HG03432 (cell line): Measurements from ENCODE around the gene C1QTNF6.
A peak's percentile ranks its signal among the peaks of the same experiment; 100 is the strongest.

Source experiments
- ATAC-seq: cut with Tn5 transposase; IDR thresholded peaks from one replicate; pipeline ENCODE4 v1.9.1; 2021; ENCODE audit warnings: mild to moderate bottlenecking, moderate library complexity; ENCODE audit not compliant: unreplicated experiment

C1QTNF6 gene

DNA sequence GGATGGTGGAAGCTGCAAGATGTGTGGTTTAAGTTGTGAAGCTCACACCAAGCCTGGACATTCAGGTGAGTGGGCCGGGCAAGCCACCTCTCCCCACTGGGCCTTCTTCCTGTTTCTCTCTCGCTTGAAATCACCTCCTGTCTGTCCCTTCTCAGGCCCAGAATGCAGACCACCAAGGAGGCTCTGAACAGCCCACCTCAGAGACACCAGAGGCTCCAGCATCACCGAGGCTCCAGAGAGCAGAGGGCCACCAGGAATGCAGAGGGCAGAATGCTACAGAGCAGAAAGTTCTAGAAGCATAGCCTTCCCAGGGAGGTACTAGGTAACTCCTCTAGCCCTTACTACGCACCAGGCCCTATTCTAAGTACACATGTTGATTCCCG lies 23.6 kb downstream of the C1QTNF6 start:
- ATAC-seq = no peak

DNA sequence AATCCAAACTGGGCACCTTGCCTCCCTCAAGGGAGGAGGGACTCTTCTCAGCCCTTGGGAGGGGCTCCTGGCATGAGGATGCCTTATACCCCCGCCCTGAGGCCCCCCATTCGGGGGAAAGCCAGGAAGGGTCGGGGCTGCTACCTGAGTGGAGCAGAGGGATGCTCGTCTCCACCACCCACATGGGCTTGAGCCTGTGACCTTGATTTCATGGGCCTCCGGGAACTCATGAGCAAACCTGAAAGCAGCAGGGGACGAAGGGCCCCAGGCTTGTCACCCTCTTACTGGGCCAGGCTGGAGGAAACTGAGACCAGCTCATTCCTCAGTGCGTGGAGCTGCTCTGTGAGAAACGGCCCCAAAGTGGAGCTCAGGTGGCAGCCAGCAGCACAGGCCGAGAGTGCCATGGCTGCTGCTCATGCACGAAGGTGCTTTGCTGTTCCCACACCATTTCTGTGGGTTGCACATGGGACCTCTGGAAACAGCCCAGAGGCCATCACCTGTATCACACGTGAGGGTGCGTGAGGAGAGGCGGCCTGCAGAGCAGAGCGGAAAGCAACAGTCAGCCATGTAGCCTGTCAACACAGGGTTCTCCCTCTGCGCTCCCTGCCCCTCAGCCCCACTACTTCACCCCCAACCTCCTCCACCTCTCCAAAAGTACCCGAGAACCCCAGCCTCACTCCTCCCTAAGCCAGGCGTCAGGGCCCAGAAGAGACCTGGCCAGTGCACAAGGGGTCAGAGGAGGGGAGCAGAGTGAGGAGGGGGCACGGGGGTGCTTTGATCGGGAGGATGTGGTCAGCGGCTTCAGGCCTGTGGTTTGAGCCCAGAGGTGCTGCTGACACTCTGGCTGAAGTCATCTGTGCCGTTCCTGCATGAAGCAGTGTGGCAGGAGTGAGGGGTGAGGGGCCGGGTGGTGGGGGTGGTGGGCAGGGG lies 24.2 kb downstream of the C1QTNF6 start:
- ATAC-seq = peak; percentile 38

DNA sequence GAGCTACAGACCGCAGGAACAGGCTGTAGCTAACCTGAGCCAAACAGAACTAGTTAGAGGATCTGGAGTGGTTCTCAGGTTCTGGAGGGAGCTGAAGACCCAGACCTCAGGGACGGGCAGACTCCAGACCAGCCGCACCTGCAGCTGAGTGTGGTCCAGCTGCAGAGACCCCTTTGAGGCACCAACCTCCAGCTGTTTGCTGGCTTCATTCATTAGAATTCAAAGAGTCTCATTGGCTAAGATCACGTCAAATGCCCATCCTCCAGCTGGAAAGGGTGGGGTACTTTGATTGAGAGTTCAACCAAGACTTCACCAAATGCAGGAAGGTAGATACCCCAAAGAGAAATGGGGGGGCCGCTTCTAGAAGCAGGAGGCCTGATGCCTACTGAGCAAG lies 25.0 kb downstream of the C1QTNF6 start:
- no peak for ATAC-seq

DNA sequence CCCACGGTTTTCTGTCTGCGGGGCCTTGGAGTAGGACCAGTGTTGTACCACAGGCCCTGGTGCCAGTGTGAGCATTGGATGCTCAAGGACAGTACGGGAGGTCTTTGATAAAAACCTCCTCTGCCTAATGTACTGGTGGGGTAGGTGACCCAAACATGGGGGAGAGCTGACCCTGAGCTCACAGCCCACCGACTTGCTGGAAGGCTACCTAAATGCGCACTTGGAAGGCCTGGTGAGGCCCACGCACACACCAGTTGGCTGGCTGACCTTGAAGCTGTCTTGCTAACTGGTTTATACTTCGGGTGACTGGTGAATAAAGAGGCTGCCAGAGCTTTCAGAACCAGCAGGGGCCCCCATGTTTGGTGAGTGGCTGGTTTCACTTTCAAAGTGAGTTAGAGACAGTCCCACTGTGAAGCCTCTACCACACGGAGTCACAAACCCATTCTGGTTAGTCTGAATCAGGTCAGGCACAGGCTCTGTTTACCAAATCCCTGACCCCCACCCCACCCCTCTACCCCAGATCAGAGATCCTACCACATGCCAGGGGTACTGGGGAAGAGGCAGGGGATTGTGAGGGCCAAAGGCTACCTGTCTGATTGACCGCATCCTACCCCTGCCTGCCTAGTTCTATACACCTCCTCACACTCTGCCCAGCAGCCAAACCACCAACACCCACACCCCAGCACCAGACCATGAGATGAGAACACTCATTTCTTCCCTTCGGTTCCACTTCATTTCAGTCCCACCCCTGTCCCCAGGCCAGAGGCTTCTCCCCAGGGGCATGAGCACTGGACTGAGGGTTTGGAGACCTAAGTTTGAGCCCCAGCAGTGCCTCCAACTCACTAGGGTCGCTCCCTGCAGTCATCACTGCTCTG lies 25.6 kb downstream of the C1QTNF6 start:
- peak; percentile 57 for ATAC-seq

GRCh38 chr22:37161443-37161842 lies 26.6 kb downstream of the C1QTNF6 start:
- ATAC-seq = no peak

DNA sequence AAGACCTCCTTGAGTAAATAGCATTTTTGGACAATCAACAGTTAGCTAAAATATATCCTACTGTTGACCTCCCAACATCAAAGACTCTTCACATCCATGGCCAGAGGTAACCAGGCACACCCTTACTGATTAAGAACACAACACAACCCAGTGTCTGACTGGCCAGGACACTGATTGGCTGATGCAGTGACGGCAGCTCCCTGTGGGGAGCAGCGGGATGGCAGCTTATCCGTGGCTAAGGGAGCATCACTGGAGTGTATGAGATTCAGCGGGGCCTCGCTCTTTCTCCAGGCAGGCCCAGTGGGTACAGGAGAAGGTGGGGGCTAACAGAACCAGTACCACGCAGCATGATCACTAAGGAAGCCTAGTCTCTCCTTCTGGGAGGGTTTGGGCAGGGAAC lies 28.0 kb downstream of the C1QTNF6 start:
- no peak for ATAC-seq

GRCh38 chr22:37158963-37159290 lies 29.1 kb downstream of the C1QTNF6 start:
- no peak for ATAC-seq

- no peak for ATAC-seq
These were observed 30.3 kb downstream of the C1QTNF6 start for GRCh38 chr22:37157516-37158285.

DNA sequence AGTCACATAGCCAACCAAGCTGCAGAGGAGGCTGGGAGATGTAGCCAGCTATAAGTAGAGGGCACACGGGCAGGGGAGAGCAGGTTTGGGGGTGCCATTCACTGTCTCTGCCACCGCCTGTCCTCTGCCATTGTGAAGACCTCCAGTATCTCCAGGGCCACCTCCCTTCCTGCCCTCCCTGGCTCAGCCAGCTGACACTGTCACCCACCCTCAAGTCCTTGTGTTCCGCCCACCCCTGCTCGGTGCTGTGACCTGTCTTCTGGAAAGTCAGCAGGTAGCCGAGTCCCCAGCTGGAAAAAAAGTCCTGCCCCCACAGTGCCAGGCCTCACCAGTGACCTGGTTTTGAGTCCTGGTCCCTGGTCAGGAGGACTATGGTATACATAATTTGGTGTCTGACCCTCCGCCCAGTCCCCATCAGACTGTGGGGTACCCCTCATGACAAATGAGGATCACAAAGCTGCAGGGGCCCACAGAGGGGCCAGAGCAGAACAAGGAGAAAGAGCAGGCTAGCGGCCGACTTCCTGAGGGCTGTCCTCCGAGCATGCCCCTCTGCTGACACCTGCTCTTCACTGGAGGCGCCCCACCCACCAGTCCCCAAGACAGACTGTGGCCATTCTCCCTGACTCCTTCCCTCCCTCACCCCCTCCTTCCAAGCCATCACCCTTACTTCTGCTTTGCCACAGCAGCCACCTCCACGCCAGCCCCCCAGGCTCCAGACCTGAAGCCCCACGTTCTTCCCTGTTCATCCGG lies 31.2 kb downstream of the C1QTNF6 start:
- no peak for ATAC-seq

DNA sequence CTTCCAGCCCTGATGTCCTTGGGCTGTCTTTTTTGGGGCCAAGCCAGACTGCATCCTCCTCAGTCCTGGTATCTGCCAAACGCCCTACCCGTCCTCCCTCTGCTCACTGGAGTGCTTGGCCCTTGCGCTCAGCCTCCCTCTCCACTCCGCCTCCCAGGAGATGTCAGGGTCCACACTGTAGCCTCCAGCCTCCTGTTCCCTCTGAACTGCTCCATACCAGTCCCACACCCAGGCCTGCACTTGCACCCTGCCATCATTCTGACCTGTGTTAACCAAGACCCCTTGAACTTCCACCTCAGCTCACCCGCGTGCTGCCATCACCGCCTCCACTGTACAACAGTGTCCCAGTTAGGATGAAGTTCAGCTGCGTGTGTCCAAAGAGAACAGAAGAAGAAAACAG lies 32.1 kb downstream of the C1QTNF6 start:
- no peak for ATAC-seq

DNA sequence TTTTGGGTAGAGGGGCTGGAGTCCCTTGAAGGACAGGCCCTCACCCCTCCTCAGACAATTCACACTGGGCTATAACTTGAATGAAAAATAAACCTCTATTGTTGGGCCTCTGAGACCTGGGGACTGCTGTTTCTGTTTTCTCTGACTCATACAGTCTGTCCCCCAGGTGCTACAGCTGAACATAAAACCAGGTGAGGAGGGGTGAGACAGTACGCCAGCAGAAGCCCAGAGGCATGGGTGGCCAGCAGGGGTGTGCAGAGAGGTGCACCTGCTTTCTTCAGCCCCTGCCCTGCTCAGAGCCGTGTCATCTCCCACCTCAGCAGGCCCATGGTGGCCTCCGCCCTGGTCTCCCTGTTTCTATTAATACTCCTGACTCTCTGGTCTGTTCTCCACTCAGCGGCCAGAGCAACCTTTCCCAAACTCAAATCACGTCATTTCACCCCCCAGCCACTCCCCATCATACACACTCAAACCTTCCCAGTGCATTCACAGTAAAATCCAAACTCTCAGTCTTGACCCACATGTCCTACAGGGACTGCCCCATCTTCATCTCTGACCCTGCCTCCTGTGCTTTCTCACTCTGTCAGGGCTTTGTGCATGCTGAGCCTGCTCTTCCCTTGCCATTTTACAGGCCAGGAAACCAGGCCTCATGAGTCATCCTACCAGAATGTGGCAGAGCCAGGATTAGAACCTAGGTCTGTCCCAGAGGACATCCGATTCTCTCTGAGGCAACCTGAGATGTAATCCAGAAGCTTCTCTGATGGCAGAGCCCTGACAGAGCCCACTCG lies 32.9 kb downstream of the C1QTNF6 start:
- ATAC-seq = no peak

DNA sequence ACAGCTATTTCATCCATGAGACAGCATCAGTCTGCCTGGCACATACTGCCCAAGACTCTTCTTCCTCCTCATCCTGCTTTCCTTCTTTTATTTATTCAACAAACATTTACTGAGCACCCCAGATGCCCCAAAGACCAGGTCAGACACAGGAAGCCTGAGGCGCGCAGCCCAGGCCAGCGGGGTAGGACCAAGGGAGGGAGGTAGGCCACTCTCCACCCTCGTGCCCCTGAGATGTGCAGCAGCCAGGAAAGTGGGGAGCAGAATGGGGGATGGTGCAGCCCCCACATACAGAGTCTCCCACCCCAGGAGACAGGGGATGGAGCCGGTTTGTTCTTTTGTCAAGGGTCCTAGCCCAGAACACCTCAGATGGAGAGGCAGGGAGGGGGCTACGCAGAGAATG lies 34.1 kb downstream of the C1QTNF6 start:
- no peak for ATAC-seq

GRCh38 chr22:37151401-37151800 lies 36.6 kb downstream of the C1QTNF6 start:
- ATAC-seq = no peak

GRCh38 chr22:37150701-37151100 lies 37.3 kb downstream of the C1QTNF6 start:
- ATAC-seq = no peak

- ATAC-seq = peak; percentile 15
These were observed 39.0 kb downstream of the C1QTNF6 start for GRCh38 chr22:37148742-37149665.

DNA sequence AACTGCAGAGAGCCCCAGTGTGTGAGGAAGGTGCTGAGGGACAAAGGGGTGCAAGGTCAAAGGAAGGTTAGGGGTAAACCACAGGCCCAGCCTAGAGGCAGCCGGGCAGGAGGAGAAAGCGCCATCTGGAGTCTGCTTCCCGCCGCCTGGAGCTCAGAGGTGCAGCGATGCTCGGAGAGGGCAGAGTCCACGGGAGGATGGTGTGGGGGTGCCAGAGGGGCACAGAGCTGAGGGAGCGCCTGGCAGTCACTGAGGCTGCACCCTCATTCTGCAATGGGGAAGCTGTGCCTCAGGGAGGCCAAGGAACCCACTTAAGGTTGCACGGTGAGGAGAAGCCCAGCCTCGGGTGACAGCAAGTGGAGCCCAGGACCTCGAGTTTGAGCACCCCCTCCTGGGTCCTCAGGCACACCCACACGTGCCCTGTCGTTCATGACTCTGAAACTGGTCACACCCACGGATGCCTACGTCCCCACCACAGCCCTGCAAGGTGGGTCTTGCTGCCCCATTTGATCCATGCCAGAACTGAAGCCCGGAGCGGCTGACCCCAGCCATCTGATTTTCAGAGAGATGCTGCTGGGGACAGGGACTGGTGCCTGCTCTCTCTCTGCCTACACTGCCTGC lies 39.9 kb downstream of the C1QTNF6 start:
- no peak for ATAC-seq

DNA sequence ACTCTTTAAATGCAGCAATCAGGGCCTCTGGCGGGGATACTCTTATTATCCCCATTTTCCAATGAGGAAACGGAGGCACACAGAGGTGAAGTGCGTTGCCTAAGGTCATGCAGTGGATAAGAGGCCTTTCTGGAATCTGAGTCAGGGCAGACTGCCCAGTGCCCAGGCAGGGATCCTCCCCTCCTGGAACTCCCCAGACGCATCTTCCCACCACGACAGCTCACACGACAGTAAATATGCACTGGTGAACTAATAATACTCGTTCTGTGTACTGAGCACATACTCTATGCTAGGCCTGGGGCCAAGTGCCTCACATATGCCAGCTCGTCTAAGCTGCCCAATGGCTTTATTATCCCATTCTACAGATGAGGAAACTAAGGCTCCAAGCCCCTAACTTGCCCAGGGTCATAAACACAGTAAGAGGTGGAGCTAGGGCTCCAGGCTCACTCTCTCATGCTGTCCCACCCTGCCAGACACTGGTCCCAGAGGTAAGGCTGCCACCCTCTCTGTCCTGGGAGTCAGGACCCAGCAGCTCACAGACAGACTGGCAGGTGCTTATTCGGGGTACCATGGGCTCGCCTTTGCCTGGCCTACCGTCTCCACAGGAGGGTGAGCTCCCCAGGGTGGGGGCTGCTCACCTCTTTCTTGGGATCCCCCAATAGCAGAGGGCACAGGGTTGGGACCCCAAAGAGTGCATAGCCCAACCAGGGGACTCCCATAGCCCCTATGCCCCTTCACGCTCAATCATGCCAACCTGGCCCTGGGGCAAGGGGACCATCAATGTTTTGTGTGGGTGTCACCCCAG lies 40.7 kb downstream of the C1QTNF6 start:
- ATAC-seq = no peak
